H1 (cell line): Measurements from ENCODE around the gene ITPR3. TPM values are rescaled to one million over a fixed set of nuclear protein-coding genes. Genes with fewer than 3 reads are reported as not detected.

Source experiments
- CTCF ChIA-PET: fragments of 300-600 bp; sonication (Branson Sonifier 250); formaldehyde crosslinking; loops from one replicate; lab custom pipeline; 2021; ENCODE audit not compliant: partially characterized antibody; lab: Charles Lee
- POLR2A ChIA-PET: fragments of 300-600 bp; sonication (Branson Sonifier 250); formaldehyde crosslinking; loops from one replicate; lab custom pipeline; 2021; ENCODE audit warnings: inconsistent platforms; ENCODE audit not compliant: partially characterized antibody; lab: Charles Lee
- DNase-seq, 2 experiments: peaks; one replicate each; pipeline versions ENCODE4 v3.0.0 to v3.0.0-alpha.2; 2010 to 2022; ENCODE audit warnings: low spot score in 2 of 2, low read depth in 1 of 2, mixed read lengths in 1 of 2
- FAIRE-seq: peaks from 2 replicates; lab custom pipeline; 2011; peaks lifted over from hg19 to GRCh38; lab: Jason Lieb, UNC
- H2AFZ ChIP-seq: 2 replicates; pipeline ENCODE4 v1.8.1; 2012; ENCODE audit warnings: low read length, inconsistent platforms
- H2AK5ac ChIP-seq: 2 replicates; pipeline ENCODE4 v1.6.1; 2013; ENCODE audit warnings: low read depth, low read length
- H2BK120ac ChIP-seq: replicated peaks from 2 replicates; pipeline ENCODE3; 2013; ENCODE audit warnings: low read depth, low read length, inconsistent platforms
- H2BK12ac ChIP-seq: 2 replicates; pipeline ENCODE4 v1.6.1; 2013; ENCODE audit warnings: low read depth, low read length
- H2BK15ac ChIP-seq: 2 replicates; pipeline ENCODE4 v1.6.1; 2013; ENCODE audit warnings: low read length
- H2BK20ac ChIP-seq: 2 replicates; pipeline ENCODE4 v1.6.1; 2013; ENCODE audit warnings: low read length
- H2BK5ac ChIP-seq: 2 replicates; pipeline ENCODE4 v1.6.1; 2013; ENCODE audit warnings: low read depth, low read length
- H3K14ac ChIP-seq: 2 replicates; pipeline ENCODE4 v1.6.1; 2013; ENCODE audit warnings: inconsistent platforms; ENCODE audit not compliant: insufficient read length
- H3K18ac ChIP-seq: 2 replicates; pipeline ENCODE4 v1.6.1; 2013; ENCODE audit warnings: low read length; ENCODE audit errors: extremely low read depth
- H3K23ac ChIP-seq: 2 replicates; pipeline ENCODE4 v1.6.1; 2013; ENCODE audit warnings: inconsistent platforms; ENCODE audit not compliant: insufficient read length
- H3K23me2 ChIP-seq: 2 replicates; pipeline ENCODE4 v1.6.1; 2013; ENCODE audit warnings: low read depth, low read length
- H3K27ac ChIP-seq: 2 replicates; pipeline ENCODE4 v1.6.1; 2011; ENCODE audit warnings: low read depth, low read length, inconsistent platforms
- H3K27me3 ChIP-seq, 4 experiments: replicated peaks in 1 of 4; 1 replicate in 1 of 4; 2 replicates in 3 of 4; pipeline versions ENCODE4 v1.6.1 to v1.8.1; 2011 to 2013; ENCODE audit warnings: low read length in 3 of 4, mild to moderate bottlenecking in 3 of 4, inconsistent platforms in 2 of 4, mixed read lengths in 2 of 4, moderate library complexity in 1 of 4; ENCODE audit not compliant: control insufficient read depth in 3 of 4, insufficient read depth in 3 of 4; ENCODE audit errors: extremely low read depth in 1 of 4
- H3K36me3 ChIP-seq, 4 experiments: 2 replicates each; pipeline versions ENCODE4 v1.6.1 to v1.8.1; 2011 to 2013; ENCODE audit warnings: mild to moderate bottlenecking in 4 of 4, low read length in 3 of 4, moderate library complexity in 2 of 4, control low read depth in 1 of 4, inconsistent platforms in 1 of 4; ENCODE audit not compliant: insufficient read depth in 4 of 4, control insufficient read depth in 2 of 4
- H3K4ac ChIP-seq: replicated peaks from 2 replicates; pipeline ENCODE3; 2013; ENCODE audit warnings: low read length, low read depth, mixed read lengths, inconsistent platforms; ENCODE audit not compliant: insufficient read length
- H3K4me1 ChIP-seq, 4 experiments: replicated peaks in 1 of 4; 1 replicate in 1 of 4; 2 replicates in 3 of 4; pipeline versions ENCODE4 v1.6.1 to v1.8.1; 2011 to 2013; ENCODE audit warnings: low read length in 3 of 4, inconsistent platforms in 2 of 4, mixed read lengths in 1 of 4; ENCODE audit not compliant: insufficient read depth in 4 of 4, control insufficient read depth in 3 of 4
- H3K4me2 ChIP-seq, 2 experiments: 2 replicates each; pipeline versions ENCODE4 v1.6.1 to v1.8.1; 2011 to 2013; ENCODE audit warnings: low read depth in 2 of 2, low read length in 2 of 2, control low read depth in 1 of 2, inconsistent platforms in 1 of 2, mild to moderate bottlenecking in 1 of 2; ENCODE audit not compliant: insufficient read depth in 1 of 2
- H3K4me3 ChIP-seq, 4 experiments: fragments of 200-600, 300-600 bp in 1 of 4; sonication (generic), shearing (Covaris generic), sonication (Bioruptor Twin) in 1 of 4; 2 replicates each; pipeline versions ENCODE4 v1.5.1 to v1.8.1; 2011 to 2016; ENCODE audit warnings: low read length in 4 of 4, low read depth in 3 of 4, control low read depth in 2 of 4, inconsistent platforms in 2 of 4, mild to moderate bottlenecking in 2 of 4, mixed read lengths in 1 of 4, moderate library complexity in 1 of 4; ENCODE audit not compliant: insufficient read depth in 2 of 4; ENCODE audit errors: extremely low read depth in 1 of 4
- H3K56ac ChIP-seq: replicated peaks from 2 replicates; pipeline ENCODE3; 2013; ENCODE audit warnings: low read depth, mild to moderate bottlenecking, mixed read lengths, low read length, inconsistent platforms; ENCODE audit not compliant: insufficient read length
- H3K79me1 ChIP-seq: 2 replicates; pipeline ENCODE4 v1.6.1; 2013; ENCODE audit warnings: low read depth, low read length, control low read depth
- H3K79me2 ChIP-seq, 2 experiments: 2 replicates each; pipeline versions ENCODE4 v1.6.1 to v1.8.1; 2012 to 2013; ENCODE audit warnings: low read length in 2 of 2, mild to moderate bottlenecking in 2 of 2, inconsistent platforms in 1 of 2; ENCODE audit not compliant: insufficient read depth in 2 of 2, control insufficient read depth in 1 of 2
- H3K9ac ChIP-seq, 4 experiments: replicated peaks in 1 of 4; 1 replicate in 1 of 4; 2 replicates in 3 of 4; pipeline versions ENCODE4 v1.6.1 to v1.8.1; 2011 to 2013; ENCODE audit warnings: low read depth in 3 of 4, low read length in 3 of 4, control low read depth in 2 of 4, mild to moderate bottlenecking in 2 of 4, moderate library complexity in 2 of 4, inconsistent platforms in 1 of 4; ENCODE audit errors: extremely low read depth in 1 of 4
- H3K9me3 ChIP-seq, 2 experiments: 2 replicates each; pipeline versions ENCODE4 v1.6.1 to v1.8.1; 2012 to 2013; ENCODE audit warnings: mild to moderate bottlenecking in 2 of 2, moderate library complexity in 2 of 2, control low read depth in 1 of 2, inconsistent platforms in 1 of 2, low read depth in 1 of 2, low read length in 1 of 2, mixed read lengths in 1 of 2; ENCODE audit not compliant: insufficient read depth in 2 of 2
- H4K20me1 ChIP-seq, 2 experiments: replicated peaks in 1 of 2; 2 replicates each; pipeline versions ENCODE3 to v1.8.1; 2011 to 2013; ENCODE audit warnings: inconsistent platforms in 2 of 2, low read length in 2 of 2, mild to moderate bottlenecking in 1 of 2; ENCODE audit not compliant: insufficient read depth in 2 of 2, control insufficient read depth in 1 of 2
- H4K5ac ChIP-seq: 2 replicates; pipeline ENCODE4 v1.6.1; 2013; ENCODE audit warnings: low read length, low read depth, mixed read lengths, inconsistent platforms; ENCODE audit not compliant: insufficient read length
- H4K8ac ChIP-seq: 2 replicates; pipeline ENCODE4 v1.8.0; 2013; ENCODE audit warnings: mild to moderate bottlenecking, moderate library complexity, low read length, inconsistent platforms; ENCODE audit not compliant: insufficient read depth; ENCODE audit errors: extremely low read depth
- H4K91ac ChIP-seq: replicated peaks from 2 replicates; pipeline ENCODE3; 2013; ENCODE audit warnings: low read length, mixed read lengths, inconsistent platforms; ENCODE audit not compliant: insufficient read length
- NANOG ChIP-seq: IDR thresholded peaks from 2 replicates; pipeline ENCODE4 v1.6.1; 2011; ENCODE audit warnings: low read length, low read depth, mild to moderate bottlenecking, inconsistent platforms; ENCODE audit not compliant: insufficient read depth, poor library complexity, severe bottlenecking
- TBP ChIP-seq: IDR thresholded peaks from 2 replicates; pipeline ENCODE4 v1.6.1; 2011; ENCODE audit warnings: low read depth, low read length, improper control_type of control experiment
- WGBS, 2 experiments: shearing (Covaris generic) in 1 of 2; methylation state at CpG; one replicate each; pipeline versions ENCODE4 v1.1.6 to v1.1.7; 2013 to 2015; ENCODE audit warnings: low lambda C conversion rate in 2 of 2, mixed read lengths in 2 of 2, inconsistent platforms in 1 of 2, low coverage in 1 of 2, missing lambda C conversion rate in 1 of 2; ENCODE audit not compliant: insufficient replicate concordance in 2 of 2, insufficient coverage in 1 of 2, insufficient read length in 1 of 2; ENCODE audit errors: extremely low coverage in 1 of 2, missing lambda C conversion rate in 1 of 2; 5-methylcytosine and 5-hydroxymethylcytosine counted together
- polyA plus RNA-seq, 7 experiments: library from polyadenylated mRNA; depleted of rRNA in 3 of 7; stranded (reverse) in 5 of 7; unstranded in 2 of 7; fragments of >200 nt in 5 of 7; fragments of 200-250 nt in 2 of 7; gene quantifications; 1 replicate in 5 of 7; 2 replicates in 1 of 7; 4 replicates in 1 of 7; pipeline versions ENCODE4 v1.2.1 to v1.2.3, GENCODE V29; 2011 to 2013; ENCODE audit warnings: missing spikeins in 2 of 7, mixed read lengths in 2 of 7
- total RNA-seq: library from RNA; stranded (reverse); fragmentation: NEBNext Ultra II Directional; extraction: Animal tissue kit (Norgen Biotek cat#: 25700); gene quantifications from 2 replicates; pipeline ENCODE4 v1.2.1, GENCODE V29; 2021

ITPR3 gene
- total and polyA plus RNA-seq, 2 of the 8 experiments (the other 6 are each of a cell fraction or from before 2014, with no cell fraction given) = 29.1 to 45.7 TPM

- peak overlapping the region; percentile 92; the same call in 1 of the 2 replicates for H2BK15ac ChIP-seq
- no peak overlapping the region for H3K4me2 ChIP-seq
- H3K27me3 ChIP-seq = no peaks in the 10 kb centered on the region; a peak in 2 of 7 replicates
- FAIRE-seq (no peak), DNase-seq (no peak)
- no peak overlapping the region for H3K56ac ChIP-seq
- no peak overlapping the region for H2BK120ac ChIP-seq
- POLR2A ChIA-PET = interaction anchor here (0.9 to 1.7 kb wide), 3 partner anchors 11 to 31 kb away, joined by 3 to 5 read pairs (median 3); partner anchors contain the start of gene UQCC2
- peak overlapping the region; percentile 24; the same call in 1 of the 2 replicates for H2BK5ac ChIP-seq
- no peak overlapping the region for H3K18ac ChIP-seq
- no peaks in the 10 kb centered on the region for H3K36me3 ChIP-seq
- WGBS, 2 experiments = 80% methylated on average over 7 of the region's 7 CpGs; no CpG with 5 or more reads in 1 of the 2 experiments
- H4K91ac ChIP-seq = no peak overlapping the region
- H3K79me1 ChIP-seq = no peaks in the 10 kb centered on the region
- TF ChIP-seq TBP (peak; percentile 59; the same call in 1 of the 2 replicates), NANOG (no peak)
- H2BK20ac ChIP-seq = no peak overlapping the region
- no peak overlapping the region for H4K8ac ChIP-seq
- H3K23ac ChIP-seq = no peak overlapping the region
- no peak overlapping the region for H2AK5ac ChIP-seq
- H3K79me2 ChIP-seq = no peaks in the 10 kb centered on the region
- no peak overlapping the region for H2AFZ ChIP-seq
- peaks cover 7 to 32% (median 19%) of the 10 kb centered on the region in 4 experiments for H3K4me1 ChIP-seq
- H3K14ac ChIP-seq = no peak overlapping the region
- no peak overlapping the region for H3K4me3 ChIP-seq
- H3K27ac ChIP-seq = no peak overlapping the region
- H3K9me3 ChIP-seq = no peaks in the 10 kb centered on the region
- no peaks in the 10 kb centered on the region for H3K23me2 ChIP-seq
- no peaks in the 10 kb centered on the region for H4K20me1 ChIP-seq
- no peak overlapping the region for H3K9ac ChIP-seq
- no peak overlapping the region for H3K4ac ChIP-seq
- no peak overlapping the region for H4K5ac ChIP-seq
- H2BK12ac ChIP-seq = peak overlapping the region; percentile 23; the same call in 1 of the 2 replicates
- CTCF ChIA-PET = interaction anchor here (0.6 to 12.0 kb wide), 22 partner anchors 7 to 427 kb away, joined by 3 to 171 read pairs (median 4); partner anchors contain the start of gene UQCC2
Observed at GRCh38 chr6:33742837-33743236, 121.7 kb downstream of the ITPR3 start.
